HG03442 (cell line): ENCODE data around the gene LRMDA.

ENCODE experiments used
- ATAC-seq: cut with Tn5 transposase; IDR thresholded peaks from one replicate; pipeline ENCODE4 v1.9.1; 2021; ENCODE audit warnings: mild to moderate bottlenecking, moderate library complexity; ENCODE audit not compliant: unreplicated experiment

The LRMDA gene

DNA sequence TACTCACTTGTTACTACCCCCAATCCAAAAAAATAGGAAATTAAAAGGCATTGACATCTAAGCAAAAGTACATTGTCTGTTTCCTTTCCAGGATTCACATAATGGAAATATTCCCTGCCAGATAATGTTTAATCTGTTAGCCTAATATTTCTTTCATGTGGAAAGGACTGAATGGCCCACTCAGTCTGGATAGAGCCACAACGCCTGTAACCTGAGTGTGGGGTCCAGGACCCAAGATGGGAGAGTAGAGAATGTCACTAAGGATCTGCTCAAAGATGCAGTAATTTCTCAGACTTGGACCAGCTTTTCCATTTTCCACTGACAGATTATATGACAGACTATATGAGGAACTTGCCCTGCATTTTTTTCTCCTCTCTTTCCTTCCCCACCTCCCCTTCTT is 1117.3 kb downstream of the LRMDA start:
- no peak for ATAC-seq

DNA sequence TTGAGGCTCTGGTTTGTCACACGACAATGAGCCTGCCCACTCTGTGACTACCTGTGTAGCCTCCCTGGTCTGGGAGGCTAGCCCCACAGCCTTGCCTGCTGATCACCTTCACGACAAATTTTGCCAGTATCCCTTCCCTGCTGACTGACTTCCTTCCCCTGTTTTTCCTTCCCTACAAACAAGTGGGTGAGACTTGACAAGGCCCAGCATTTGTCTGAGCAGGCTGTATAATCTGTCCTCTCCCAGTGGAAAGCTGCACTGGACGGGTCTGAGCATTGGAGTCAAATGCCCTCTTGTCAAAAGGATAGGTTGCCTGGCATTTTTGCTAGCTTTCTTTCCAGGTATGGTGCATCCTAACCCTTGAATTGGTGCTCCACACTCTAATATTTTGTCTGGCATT is 1117.7 kb downstream of the LRMDA start:
- ATAC-seq: no peak

DNA sequence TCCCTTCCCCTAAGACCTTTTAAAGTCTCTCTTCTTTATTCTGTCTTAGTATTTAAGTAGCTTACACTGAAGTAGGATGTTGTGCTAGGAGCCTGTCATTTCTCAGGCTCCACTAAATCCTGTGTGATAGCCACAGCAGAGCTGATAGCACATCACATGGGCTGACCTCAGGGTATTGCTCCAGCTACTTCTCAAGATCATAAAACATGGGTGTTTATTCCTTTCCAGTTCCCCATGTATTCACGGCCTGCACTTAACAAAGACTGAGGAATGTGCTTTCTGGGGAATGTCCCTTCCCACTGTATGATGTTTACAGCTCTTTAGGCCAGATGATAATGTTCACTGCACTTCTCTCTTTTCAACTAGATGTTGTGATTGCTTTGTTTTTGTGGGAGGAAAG is 1119.4 kb downstream of the LRMDA start:
- no peak for ATAC-seq

DNA sequence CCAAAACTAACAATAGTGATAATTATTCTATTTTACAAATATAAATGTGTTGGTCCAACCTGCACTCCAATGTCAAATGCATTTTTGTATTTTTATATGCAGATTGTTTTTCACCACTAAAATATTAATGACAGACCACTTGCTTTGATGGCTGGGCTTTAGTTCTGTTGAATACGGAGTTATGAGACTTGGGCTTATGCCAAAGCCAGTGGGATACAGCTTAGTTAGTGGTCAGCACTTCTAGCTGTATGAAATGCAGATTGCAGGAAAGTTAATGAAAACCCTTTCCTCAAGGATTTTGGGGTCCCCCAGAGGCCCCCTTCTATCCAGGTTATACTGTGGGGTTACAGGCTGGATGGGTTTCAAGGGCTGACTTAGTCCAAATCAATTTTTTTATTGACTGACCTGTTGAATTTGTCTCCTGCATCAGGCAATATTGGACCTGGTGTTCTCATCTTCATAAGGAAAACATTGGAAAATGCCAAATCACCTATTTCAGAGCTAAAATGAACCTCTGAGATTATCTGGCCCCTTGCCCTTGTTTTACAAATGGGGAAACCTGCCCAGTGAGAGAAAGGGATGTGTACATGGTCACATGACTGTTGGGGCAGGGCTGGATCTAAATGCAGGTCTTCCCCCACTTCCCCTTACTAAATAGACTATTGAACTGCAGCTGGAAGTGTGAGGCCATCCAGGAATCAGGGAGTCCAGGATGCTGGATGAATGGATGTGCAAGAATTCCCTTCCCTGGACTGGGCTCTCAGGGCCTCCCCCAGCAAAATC is 1120.9 kb downstream of the LRMDA start:
- ATAC-seq: no peak

DNA sequence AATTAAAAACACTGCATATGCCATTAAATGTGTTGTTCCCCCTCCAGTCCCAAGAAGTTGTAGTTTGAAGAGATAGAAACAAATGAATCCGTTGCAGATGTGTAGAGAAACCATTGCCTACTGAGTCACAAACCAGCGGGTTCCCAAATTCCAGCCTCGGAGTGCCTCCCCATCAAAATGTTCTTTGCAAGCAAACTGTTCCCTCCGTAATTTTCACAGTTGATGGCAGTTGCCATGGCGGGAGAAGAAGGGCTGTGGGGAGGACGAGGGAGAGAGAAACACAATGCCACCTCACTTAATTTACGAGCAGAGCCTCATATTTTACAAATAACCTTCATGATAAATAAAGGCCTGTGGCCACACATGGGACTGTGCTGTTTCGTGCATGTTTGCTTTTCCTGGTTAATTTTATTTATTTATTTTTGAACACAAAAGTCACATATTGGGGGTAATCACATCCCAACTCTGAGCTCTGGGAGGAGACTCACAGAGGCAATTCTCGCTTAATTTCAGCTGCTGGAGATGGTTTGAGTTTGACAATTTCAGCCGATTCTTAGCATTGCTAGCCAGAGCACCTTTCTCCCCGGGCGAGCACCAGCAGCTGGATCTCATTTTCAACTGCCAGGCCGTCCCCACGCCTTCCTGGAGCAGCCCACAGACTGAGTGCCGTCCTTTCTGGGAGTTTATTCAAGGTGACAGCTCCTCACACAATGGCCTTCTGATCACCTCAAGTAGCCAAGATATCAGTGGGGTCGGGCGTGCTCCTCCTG is 1122.0 kb downstream of the LRMDA start:
- no peak for ATAC-seq

DNA sequence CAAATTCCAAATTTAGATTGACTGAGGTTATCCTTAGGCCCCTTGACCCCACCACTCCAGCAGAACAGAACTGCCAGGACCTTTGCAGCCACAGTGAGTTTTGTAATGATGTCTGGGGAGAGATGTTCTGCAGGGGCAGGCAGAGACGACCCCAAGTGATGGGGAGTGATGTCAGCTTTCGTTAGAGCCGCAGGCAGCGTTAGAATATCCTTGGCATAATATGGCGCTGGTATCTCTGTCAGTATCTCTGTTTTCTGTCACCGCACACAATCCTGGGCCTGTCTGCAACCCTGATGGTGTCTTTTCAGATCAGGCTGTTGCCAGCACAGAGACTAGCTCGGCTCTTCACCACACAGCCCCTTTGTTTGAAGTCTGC is 1122.6 kb downstream of the LRMDA start:
- no peak for ATAC-seq

DNA sequence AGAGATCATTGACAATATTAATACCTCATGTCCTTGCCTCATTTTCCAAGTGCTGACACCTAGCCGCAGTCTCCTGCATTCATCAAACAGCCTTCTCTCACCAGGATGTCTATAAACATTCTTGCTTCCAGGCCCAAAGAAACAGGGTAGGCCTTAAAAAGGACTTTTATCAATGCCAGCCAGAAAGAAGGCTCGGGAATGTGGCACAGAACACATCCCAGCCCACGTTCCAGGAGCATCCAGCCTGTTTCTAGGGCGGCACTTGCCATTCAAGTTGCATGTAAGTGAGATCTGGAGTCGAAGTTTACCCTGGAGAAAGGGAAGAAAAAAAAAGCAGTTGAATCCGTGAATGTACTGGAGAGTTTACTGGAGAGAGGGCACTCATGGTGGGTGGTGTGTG is 1123.1 kb downstream of the LRMDA start:
- ATAC-seq: no peak

DNA sequence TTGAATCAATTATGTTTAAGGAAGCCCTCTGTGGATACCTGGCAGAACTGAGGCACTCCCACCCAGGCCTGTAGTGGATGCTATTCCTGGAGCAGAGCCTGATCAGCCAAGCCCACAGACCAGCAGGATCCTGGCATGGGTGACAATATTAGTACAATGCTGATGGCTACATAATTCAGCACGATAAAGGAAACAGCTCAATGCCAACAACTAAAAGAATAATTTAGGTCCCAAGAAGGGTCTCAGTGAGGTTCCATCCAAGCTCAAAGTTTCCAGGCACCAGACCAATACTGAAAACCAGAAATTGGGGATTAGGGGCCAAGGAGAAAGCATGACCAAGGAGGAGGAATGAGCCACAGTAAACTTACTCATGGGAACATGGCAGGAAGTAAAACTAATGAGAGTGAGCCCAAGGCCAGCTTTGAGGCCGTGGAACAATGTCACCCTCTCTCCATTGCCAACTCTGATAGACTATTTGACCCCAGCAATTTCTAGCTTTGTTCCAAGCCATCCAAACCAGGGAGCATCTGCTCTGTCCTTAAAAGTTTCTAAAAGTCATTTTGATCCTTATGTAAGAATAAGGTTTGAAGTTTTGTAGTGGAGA is 1123.7 kb downstream of the LRMDA start:
- ATAC-seq: no peak

DNA sequence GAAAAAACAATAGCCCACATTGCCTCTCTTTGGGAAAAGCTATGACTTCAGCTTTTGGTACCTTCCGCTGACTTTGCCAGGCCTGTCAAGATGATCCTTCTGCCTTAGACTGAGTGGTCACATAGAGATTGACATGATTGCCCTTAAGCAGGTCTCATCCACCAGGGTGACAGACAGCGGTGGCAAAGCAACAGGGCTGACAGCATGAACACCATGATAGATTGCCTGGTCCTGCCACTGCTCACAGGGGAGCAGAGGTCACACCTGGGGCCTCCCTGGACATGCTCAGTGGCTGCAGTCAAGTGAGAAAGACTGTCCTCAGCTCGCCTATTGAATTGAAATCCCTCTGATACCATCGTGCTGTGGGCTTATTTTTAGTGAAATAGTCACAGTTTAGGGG is 1125.9 kb downstream of the LRMDA start:
- no peak for ATAC-seq

DNA sequence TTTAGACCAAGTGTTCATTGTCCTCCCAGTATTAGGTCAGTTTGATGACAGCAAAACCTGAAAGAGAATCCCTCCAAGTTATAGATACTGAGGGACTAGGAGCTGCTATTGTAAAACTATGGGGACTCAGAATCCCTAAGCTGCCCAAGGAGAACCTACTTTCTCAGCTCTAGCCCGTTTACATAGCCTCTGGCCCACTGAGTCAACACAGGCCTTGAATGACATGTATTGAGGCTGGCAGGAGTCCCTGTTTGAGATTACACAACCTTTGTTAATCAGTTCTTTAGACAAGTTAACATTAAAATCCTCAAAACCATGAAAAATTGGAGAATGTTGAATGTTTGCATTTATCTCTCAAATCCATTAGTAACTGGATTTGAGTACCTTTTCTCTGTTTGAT is 1127.2 kb downstream of the LRMDA start:
- no peak for ATAC-seq

DNA sequence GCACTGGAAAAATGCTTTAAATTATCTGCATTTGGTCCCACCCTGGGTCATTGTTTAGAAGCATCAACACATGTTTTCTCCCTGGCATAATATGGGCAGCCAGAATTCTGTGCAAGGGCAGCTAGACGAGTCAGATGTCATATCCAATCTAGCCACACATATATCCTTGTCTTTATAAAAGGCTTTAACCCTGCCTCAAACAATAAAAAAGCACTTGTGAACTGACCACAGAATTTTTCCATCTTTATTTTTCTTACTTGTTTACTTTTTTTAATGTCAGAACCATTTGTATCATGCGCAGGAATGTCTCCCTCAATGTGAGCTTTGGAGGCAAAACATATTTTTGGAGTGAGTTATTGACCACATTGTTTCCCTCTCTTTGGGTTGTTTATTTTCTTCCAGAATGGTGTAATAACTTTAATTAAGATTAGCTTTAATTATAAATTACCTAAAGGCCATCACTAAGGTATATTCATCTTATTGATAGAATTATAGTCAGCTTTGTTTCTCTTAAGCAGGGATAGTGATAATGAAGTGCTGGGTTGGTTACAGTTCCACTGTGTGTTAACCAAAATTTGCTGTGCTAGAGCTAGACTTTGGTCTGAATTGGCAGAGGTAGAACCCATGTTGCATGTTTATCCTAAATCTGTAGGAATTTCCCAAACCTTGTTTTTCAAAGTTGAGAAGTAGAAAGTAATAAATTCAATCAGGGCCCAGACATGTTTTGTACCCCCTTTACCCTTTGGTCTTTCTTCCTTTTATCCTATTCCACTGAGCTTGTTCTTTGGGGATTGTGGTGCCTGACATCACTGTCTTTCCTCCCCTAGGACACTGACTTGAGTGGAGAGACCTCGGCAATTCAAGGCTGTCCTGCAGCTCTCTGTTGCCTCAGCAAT is 1127.8 kb downstream of the LRMDA start:
- no peak for ATAC-seq

DNA sequence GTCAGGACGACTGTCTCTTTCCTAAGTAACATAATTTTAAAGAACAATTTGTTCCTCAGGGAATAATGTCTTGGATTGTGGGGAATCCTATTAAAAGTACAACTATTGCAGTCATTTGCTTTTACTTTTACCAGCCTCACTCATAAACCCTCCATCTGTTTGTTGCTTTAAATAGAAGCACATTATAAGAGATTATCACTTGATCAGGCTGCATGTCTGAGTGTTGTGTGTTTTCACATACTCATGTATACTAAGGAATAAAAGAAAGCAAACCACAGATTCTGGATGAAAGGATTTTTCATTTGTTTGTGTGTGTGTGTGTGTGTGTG is 1128.4 kb downstream of the LRMDA start:
- no peak for ATAC-seq

DNA sequence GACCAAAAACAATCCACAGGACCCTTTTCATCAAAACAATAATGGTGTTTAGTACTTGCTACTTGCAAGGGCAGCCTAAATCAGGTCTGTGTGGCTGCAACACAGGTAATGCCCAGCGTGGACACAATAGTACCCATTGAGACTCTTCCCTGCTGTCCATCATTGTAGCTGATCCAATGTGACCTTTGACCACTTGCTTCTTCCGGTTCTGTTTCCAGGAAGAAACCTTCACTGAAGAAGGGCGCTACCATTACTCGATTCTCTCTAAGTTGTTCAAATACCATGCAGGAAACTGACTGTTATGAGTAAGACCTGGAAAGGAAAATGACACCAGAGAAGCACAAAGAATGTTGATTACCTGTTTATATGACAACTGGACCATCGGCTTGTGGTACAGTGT is 1128.9 kb downstream of the LRMDA start:
- ATAC-seq: no peak

DNA sequence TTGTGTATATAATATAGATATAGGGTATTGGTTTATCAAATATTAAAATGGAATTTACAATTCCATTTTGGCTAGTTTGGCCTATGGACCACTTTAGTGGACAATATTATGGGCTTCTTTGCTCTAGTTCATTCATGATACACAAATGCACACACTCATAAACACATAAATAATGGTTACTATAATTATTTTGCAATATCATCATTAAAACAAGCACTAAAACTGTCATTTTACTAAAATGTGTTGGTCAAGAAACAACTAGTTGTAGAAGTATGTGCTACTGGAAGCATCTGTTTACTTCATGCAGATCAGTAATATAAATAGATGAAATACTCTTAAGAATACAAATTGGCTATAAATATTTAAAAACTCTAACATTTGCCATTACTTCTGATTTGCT is 1131.9 kb downstream of the LRMDA start:
- no peak for ATAC-seq

DNA sequence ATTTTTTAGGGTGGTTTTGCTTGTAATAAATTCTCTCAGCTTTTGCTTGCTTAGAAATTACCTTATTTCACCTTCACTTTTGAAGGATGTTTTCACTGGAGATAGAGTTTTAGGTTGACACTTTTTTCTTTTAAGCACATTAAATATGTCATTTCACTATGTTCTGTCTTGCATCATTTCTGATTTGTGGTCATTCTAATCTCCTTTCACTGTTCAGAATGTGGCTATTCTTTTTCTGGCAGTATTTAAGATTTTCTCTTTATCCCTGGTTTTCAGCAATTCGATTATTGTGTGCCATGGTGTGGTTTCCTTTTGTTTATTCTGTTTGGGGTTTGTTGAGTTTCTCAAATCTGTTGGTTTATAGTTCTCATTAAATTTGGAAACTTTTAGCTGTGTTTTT is 1140.6 kb downstream of the LRMDA start:
- no peak for ATAC-seq

DNA sequence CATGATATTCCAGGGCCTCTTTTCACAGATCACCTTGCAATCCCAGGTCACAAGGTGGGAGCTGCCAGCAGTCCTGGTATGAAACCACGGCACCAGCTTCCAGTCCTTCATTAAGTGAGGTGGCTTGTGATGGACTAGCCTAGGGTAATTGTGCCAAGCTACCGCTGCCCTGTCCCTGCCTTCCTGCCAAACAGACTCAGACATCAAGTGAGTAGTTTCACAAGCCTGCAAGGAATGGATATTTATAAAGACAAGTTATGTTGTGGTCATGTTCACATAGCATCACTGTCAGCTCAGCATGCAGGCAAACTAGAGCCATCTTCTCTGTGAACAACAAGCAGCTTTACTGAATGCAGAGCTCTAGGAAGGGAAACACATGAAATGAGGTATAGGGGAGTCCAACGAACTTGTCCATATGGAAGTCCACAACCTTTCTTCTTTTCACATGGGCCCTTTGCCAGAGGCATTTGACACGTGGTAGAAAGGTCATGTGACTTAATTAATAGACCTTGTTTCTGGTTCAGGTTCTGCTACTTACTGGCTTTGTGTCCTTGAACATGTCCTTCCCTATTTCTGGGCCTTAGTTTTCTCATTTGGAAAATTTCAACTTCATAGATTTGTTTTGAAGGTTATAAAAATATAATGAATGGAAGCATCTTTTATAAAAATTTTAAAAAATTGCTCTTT is 1145.0 kb downstream of the LRMDA start:
- ATAC-seq: no peak

DNA sequence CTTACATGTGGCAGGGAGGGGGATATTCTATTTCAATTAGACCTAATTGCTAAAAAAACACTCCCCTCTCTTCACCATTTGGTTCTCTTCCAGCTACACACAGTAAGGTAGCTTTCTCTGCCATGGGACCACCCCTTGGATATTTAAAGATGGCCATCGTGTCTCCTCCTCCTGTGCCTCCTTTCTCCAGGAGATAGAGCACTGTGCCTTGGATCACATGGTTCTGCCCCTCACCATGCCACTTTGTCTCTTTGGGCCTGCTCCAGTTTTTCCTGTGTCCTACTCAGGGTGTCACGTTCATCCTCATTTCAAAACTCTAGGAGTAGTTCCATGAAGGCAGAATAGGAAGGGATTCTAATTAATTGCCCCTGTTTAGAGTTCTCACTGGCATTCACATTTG is 1146.0 kb downstream of the LRMDA start:
- no peak for ATAC-seq

DNA sequence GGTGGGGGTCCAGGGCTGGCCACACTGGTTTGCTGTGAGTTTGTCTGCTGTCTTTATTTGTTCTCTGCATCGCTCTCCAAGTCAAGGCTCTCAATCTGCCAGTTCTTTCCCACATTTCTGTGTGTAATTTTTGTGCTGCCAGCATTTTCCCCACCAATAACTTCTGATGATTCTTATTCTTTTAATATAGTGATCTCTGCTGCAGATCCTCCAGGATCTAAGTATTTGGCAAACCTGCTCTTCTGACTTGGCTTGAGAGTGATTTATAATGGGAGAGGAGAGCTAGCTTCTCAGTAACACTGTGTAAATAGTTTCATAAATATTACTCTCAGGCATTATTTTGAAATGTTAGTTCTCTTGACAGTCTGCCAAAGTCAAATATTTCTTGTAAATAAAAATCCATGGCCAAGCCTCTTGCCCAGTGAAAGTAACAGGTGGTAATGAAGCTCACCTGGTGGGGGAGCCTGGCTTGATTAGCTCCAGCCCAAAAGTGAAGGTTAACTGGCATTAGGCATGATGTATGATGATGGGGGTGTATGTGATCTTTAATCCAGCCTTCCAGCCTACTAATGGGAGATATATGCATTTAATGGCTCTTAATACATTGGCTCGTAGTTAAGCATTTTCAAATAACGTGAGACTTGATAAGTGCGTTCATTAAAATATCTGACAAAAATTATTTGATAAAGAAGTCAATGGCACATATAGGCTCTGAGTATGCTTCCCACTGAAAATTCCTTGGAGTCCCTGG is 1150.3 kb downstream of the LRMDA start:
- ATAC-seq: no peak

DNA sequence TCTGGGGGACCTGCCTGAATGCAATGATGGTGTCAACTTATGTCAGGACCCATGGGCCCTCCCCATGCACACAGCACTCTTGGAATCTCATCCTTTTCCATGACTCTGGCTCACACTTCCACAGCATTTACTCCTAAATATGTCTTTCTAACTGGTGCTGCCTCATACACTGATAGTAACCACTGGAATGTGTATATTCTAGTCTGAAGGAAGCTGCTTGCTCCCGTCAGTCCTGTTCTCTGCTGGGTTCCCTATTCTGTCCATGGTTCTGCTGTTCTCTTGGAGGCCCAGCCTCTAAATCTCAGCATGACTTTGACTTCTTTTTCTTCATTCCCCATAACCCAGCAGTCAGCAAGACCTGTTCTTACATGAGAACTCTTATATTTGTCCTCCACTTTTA is 1151.1 kb downstream of the LRMDA start:
- ATAC-seq: no peak

DNA sequence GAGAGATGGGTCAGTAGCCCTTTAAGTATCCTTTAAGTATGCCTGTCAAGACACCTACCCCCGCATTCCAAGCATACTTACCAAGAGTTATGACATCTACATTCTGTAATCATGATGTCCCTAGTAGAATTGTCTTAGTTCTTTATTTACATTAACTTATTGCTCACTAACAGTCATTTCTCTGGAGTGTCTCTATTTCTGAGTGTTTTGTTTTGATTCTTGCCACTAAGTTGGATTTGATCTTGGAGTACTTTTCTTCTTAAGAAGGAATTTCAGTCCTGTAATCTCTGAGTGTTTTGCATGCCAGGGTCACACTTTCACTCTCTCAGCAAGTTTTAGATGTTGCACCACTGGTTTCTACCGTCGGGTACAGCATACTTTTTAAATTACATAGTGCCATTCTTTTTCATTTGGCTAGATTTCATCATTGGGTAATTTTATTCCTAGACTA is 1152.3 kb downstream of the LRMDA start:
- ATAC-seq: no peak
